ENCODE measurements around the gene KIF6.

Gene KIF6

GRCh38 chr6:39420300-39421265 lies 304.6 kb downstream of the KIF6 start:
- DNase-seq (ENCODE audit: low read depth), result no peak

GRCh38 chr6:39419607-39420006 lies 305.6 kb downstream of the KIF6 start:
- DNase-seq (ENCODE audit: low read depth), result no peak

- no peak for DNase-seq (ENCODE audit: low read depth)
Measured at GRCh38 chr6:39417440-39417839, 307.8 kb downstream of the KIF6 start.

GRCh38 chr6:39416728-39417127 lies 308.5 kb downstream of the KIF6 start:
- no peak for DNase-seq (ENCODE audit: low read depth)

- DNase-seq (ENCODE audit: low read depth), result no peak
Measured at GRCh38 chr6:39416026-39416425, 309.2 kb downstream of the KIF6 start.

GRCh38 chr6:39415482-39415881 lies 309.7 kb downstream of the KIF6 start:
- no peak for DNase-seq (ENCODE audit: low read depth)

- no peak for DNase-seq (ENCODE audit: low read depth)
Measured at GRCh38 chr6:39411465-39411864, 313.7 kb downstream of the KIF6 start.

- no peak for DNase-seq (ENCODE audit: low read depth)
Measured at GRCh38 chr6:39411001-39411400, 314.2 kb downstream of the KIF6 start.

GRCh38 chr6:39409889-39410288 lies 315.3 kb downstream of the KIF6 start:
- DNase-seq (ENCODE audit: low read depth), result no peak

GRCh38 chr6:39407446-39407993 lies 317.7 kb downstream of the KIF6 start:
- no peak for DNase-seq (ENCODE audit: low read depth)

GRCh38 chr6:39404312-39404711 lies 320.9 kb downstream of the KIF6 start:
- no peak for DNase-seq (ENCODE audit: low read depth)

- DNase-seq (ENCODE audit: low read depth), result no peak
Measured at GRCh38 chr6:39403304-39403703, 321.9 kb downstream of the KIF6 start.

GRCh38 chr6:39402239-39402751 lies 322.9 kb downstream of the KIF6 start:
- DNase-seq (ENCODE audit: low read depth), result no peak

- no peak for DNase-seq (ENCODE audit: low read depth)
Measured at GRCh38 chr6:39401376-39401775, 323.8 kb downstream of the KIF6 start.

GRCh38 chr6:39400026-39400425 lies 325.2 kb downstream of the KIF6 start:
- DNase-seq (ENCODE audit: low read depth), result no peak

GRCh38 chr6:39396854-39397253 lies 328.4 kb downstream of the KIF6 start:
- no peak for DNase-seq (ENCODE audit: low read depth)

- no peak for DNase-seq (ENCODE audit: low read depth)
Measured at GRCh38 chr6:39393075-39393474, 332.1 kb downstream of the KIF6 start.

GRCh38 chr6:39391182-39391581 lies 334.0 kb downstream of the KIF6 start:
- DNase-seq (ENCODE audit: low read depth), result no peak

- peak; percentile 5 for DNase-seq (ENCODE audit: low read depth)
Measured at GRCh38 chr6:39389484-39389767, 335.8 kb downstream of the KIF6 start.

- no peak for DNase-seq (ENCODE audit: low read depth)
Measured at GRCh38 chr6:39388606-39389483, 336.4 kb downstream of the KIF6 start.

GRCh38 chr6:39387785-39388184 lies 337.4 kb downstream of the KIF6 start:
- no peak for DNase-seq (ENCODE audit: low read depth)

- no peak for DNase-seq (ENCODE audit: low read depth)
Measured at GRCh38 chr6:39386487-39386886, 338.7 kb downstream of the KIF6 start.
